Mucosa of descending colon (tissue), 3 donors: ENCODE measurements around the gene TAX1BP1. TPM values are rescaled to one million over a fixed set of nuclear protein-coding genes. Genes with fewer than 3 reads are reported as not detected.

ENCODE experiments used
- ATAC-seq: fragments of 200-7000 bp; cut with Tn5 transposase; one replicate; pipeline ENCODE4 v1.9.1; 2020; ENCODE audit warnings: mild to moderate bottlenecking, moderate library complexity
- DNase-seq, 3 donors: peaks; one replicate each; pipeline ENCODE4 v3.0.0-alpha.2; 2020
- H3K36me3 ChIP-seq: fragments of 200-600 bp; one replicate; pipeline ENCODE4 v1.8.0; 2021; ENCODE audit warnings: low read depth, mild to moderate bottlenecking
- H3K4me1 ChIP-seq: fragments of 200-600 bp; one replicate; pipeline ENCODE4 v1.8.0; 2021; ENCODE audit warnings: low read depth, mild to moderate bottlenecking
- H3K4me3 ChIP-seq: fragments of 200-600 bp; one replicate; pipeline ENCODE4 v1.8.0; 2021; ENCODE audit warnings: mild to moderate bottlenecking
- H3K9me3 ChIP-seq: fragments of 200-600 bp; one replicate; pipeline ENCODE4 v1.8.0; 2021; ENCODE audit warnings: mild to moderate bottlenecking
- intact Hi-C, 2 donors: fragments of 100-400 bp; cut with DNase I in 1 of 2; cut with micrococcal nuclease in 1 of 2; formaldehyde crosslinking; loops; one replicate each; pipeline versions ENCODE4 v1.11.0 to v1.11.1; 2022; cut with DNase I, micrococcal nuclease
- total RNA-seq, 3 donors: library from RNA; stranded (reverse); fragmentation: NEBNext Ultra II Directional in 2 of 3; extraction: Animal tissue kit (Norgen Biotek cat#: 25700) in 2 of 3; gene quantifications; one replicate each; pipeline versions ENCODE4 v1.2.1 to v1.2.4, GENCODE V29; 2021 to 2023
- TF ChIP-seq, protein P1 (sequence below): fragments of 200-600 bp; IDR thresholded peaks from one replicate; pipeline ENCODE4 v1.8.0; 2022; ENCODE audit warnings: antibody characterized with exemption, mild to moderate bottlenecking
- donor health status: DM: no; HTN: no; CAD: no; lungs with moderate emphysema.
- donor health status: DM: no; HTN: no; CAD: no.
- donor health status: DM: no; HTN: yes; CAD: no.

Gene TAX1BP1
- total RNA-seq, 3 donors from 2014 or later = 115 to 163 (median 150) TPM

DNA sequence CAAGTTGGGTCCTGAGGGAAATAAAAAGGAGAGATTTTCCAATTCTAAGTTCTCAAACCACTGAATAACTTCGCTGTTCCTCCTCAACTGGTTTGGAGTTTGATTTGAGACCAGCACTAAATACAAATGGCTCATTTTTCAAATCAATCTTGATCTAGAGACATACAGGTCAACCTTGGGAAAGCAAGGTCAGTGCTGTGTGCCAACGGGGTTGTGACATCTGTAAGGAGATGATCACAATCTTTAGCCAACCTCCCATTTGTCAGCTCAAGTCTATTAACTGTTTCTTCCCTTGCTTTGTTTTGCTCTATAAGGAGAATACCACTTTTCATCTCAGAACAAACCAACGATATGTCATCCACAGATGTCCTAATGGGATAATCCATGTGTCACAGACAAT lies 131.1 kb downstream of the TAX1BP1 start:
- Histone ChIP-seq H3K4me1 (peaks cover 24% of the 10 kb centered on the region), H3K36me3 (no peaks in the 10 kb centered on the region), H3K9me3 (no peaks in the 10 kb centered on the region), H3K4me3 (no peak overlapping the region)
- TF ChIP-seq, protein P1, sequence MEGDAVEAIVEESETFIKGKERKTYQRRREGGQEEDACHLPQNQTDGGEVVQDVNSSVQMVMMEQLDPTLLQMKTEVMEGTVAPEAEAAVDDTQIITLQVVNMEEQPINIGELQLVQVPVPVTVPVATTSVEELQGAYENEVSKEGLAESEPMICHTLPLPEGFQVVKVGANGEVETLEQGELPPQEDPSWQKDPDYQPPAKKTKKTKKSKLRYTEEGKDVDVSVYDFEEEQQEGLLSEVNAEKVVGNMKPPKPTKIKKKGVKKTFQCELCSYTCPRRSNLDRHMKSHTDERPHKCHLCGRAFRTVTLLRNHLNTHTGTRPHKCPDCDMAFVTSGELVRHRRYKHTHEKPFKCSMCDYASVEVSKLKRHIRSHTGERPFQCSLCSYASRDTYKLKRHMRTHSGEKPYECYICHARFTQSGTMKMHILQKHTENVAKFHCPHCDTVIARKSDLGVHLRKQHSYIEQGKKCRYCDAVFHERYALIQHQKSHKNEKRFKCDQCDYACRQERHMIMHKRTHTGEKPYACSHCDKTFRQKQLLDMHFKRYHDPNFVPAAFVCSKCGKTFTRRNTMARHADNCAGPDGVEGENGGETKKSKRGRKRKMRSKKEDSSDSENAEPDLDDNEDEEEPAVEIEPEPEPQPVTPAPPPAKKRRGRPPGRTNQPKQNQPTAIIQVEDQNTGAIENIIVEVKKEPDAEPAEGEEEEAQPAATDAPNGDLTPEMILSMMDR = no peak
- ATAC-seq (no peak), DNase-seq (no peak)
- intact Hi-C loops = no loop called here

DNA sequence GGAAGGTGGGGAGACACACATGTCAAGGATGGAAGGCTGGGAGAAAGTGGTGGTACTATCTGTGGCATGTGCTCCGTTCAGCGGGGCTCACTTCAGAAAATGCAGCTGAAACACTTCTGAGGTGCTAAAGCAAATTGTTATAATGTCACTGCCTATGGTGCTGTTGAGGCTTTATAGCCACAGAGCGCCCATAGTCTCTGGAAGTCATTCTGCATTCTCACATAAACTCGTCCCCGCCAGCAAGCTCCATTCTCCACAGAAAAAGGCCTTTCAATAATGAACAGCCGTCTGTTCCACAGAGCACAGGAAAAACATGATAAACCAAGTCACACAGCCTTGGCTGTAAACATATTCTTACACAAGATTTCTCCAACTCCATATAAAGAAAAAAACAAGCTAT lies 131.9 kb downstream of the TAX1BP1 start:
- Histone ChIP-seq H3K9me3 (no peaks in the 10 kb centered on the region), H3K4me1 (peaks cover 24% of the 10 kb centered on the region), H3K4me3 (no peak overlapping the region), H3K36me3 (no peaks in the 10 kb centered on the region)
- TF ChIP-seq, protein P1 = no peak
- DNase-seq (no peak), ATAC-seq (no peak)
- intact Hi-C loops = no loop called here

DNA sequence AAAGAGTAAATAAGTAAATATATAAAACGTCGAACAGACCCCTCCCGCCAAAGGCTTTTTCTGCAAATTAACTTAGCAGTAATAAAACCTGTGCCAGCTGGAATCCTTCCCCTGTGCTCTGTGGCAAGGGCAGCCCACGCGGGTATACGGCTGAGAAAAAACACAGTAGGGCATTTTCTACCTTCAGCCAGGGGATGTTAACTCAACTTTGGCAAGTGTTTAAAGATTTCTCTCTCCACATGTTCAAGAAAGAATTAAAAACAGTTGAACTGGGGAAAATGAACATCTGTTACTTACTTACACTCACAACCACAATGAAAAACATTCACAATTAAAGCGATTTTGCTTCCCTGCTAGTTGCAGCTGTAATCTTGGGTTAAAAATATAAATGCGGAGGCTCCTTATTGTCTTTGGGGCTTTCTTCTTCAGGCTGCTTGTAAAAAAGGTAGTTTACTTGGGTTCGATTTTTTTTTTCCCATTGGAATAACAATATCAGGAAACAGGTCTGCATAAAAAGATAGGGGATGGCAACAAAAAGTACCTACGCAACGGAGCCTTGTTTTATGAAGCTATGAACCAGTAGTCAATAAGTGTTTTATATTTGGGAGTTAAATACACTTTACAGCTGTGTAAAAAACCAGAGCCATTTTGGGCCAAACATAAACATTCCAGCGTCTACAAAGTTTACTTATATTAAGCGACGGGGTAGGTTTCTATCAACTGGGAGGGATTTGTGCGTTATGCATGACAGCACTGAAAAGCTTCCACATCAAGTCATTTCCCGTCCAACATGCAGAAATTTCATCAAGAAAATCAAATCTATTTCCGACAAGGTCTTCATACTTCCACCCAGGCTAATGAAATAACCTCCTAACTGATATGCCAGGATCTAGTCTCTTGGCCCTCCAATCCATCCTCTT lies 132.7 kb downstream of the TAX1BP1 start:
- intact Hi-C loops = no loop called here
- DNase-seq (no peak), ATAC-seq (no peak)
- H3K4me1 ChIP-seq = peaks cover 24% of the 10 kb centered on the region
- TF ChIP-seq, protein P1 = no peak
- no peaks in the 10 kb centered on the region for H3K36me3 ChIP-seq
- no peak overlapping the region for H3K4me3 ChIP-seq
- no peaks in the 10 kb centered on the region for H3K9me3 ChIP-seq

DNA sequence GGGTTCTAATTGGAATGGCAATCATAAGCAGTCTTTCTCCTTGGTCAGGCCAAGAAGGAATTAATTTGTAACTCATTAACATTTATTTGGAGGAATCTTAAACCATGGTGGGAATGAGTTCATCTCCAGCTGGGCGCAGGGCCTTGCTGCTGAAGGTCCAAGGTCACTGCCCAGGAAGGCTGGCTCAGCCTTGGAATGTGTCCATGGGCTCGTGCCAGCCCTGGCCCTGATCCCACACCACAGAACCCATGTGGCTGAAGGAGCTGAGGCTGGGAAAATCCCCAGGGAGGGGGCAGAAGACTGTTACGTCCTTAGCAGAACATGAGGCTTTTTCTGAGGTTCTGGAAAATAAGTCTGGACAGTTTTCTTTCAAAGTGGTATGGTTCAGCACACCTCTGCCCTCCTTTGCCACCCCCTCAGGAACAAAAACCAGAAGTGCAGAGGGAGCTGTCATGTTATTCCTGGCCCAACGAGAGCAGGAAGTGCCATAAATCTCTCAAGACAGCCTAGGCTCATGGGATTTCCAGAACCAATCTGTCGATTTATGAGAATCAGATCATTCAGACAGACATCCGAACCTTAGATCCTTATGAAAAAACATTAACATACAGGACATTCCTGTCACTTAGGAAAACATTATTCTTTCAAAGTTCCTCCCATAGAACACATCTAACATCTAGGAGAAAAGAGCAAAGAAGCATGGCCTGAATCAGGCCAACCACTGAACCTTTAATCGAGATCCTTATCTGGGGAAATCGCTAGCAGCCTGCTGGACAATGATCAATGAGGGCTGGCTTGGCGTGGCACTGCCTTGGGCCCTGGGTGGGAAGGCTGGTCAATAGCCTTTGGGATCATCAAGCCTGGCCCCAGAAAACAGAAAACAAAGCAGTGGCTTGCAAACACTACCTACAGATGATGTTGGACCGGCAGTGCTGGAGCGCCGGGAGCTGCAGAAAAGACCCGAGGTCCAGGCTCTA lies 134.3 kb downstream of the TAX1BP1 start:
- peak; percentile 91 for ATAC-seq
- DNase-seq = peak; percentile 66 to 81 (median 70)

DNA sequence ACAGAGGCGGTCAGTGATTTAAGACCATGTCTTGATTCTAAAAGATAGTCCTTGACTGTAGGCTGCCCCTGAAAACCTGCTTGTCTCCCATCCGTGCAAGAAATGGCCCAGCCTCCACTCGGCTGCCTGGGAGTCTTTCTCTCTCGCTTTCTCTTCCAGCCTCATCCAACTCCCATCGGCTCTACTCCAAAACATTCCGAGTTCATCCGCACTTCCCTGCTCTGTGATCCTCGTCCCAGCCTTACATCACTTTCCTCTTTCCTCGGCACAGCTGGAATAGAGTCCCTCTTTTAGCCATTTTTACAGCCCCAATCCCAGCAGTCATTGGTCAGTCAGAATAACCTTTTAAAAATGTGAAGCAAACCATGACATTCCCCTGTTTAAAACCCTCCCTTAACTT lies 135.1 kb downstream of the TAX1BP1 start:
- intact Hi-C loops = no loop called here
- no peak overlapping the region for H3K4me3 ChIP-seq
- no peaks in the 10 kb centered on the region for H3K36me3 ChIP-seq
- DNase-seq = no peak
- peaks cover 24% of the 10 kb centered on the region for H3K4me1 ChIP-seq
- no peak for ATAC-seq
- TF ChIP-seq, protein P1 = no peak
- H3K9me3 ChIP-seq = no peaks in the 10 kb centered on the region

More for the DNA sequence above, 134.3 kb downstream of the TAX1BP1 start:
- TF ChIP-seq, protein P1 = no peak
- intact Hi-C loops = no loop called here
- Histone ChIP-seq H3K4me3 (no peak overlapping the region), H3K4me1 (peaks cover 24% of the 10 kb centered on the region), H3K36me3 (no peaks in the 10 kb centered on the region), H3K9me3 (no peaks in the 10 kb centered on the region)
